Femur (tissue), 1 donor: Measurements from ENCODE around the gene RS1.

Experiments
- DNase-seq: peaks from one replicate; pipeline ENCODE4 v3.0.0-alpha.2; 2017

Gene RS1

DNA sequence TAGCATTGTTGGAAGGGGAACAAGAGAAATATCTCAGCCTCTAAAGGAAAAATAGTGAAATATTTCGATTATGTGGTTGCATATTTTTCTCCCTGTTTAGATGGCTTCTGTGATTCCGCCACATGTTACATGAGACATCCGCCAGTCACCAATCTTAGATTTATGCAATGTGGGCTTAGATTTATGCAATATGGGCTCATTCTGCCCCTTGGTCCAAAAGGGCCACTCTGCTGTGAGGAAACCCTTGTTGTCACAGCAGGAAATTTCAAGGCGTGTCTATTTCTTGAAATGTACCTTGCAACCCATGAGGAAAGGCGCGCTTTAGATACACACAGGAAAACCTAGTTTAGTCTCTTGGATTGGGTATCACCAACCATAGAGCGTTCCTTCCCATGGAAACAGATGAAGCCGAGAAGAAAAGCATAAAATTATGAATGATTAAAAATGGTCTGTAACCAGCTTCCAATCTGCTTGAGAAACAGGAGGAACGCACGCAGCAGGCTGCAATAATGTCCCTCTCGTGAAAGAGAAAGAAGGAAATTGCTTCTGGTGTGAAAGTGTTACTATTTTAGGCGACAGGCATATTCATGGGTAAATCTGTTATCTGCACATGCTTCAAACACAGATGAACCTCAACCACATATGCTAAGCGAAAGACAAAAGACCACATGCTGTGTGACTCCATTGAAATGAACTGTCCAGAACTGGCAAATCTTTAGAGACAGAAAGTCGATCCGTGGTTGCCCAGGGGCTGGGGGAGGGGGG is 3.7 kb downstream of the RS1 start:
- no peak for DNase-seq

- no peak for DNase-seq
Measured at GRCh38 chrX:18666614-18667013, 5.3 kb downstream of the RS1 start.

GRCh38 chrX:18664947-18665346 is 7.0 kb downstream of the RS1 start:
- no peak for DNase-seq

- no peak for DNase-seq
Measured at GRCh38 chrX:18661273-18661672, 10.6 kb downstream of the RS1 start.

GRCh38 chrX:18654875-18655836 is 16.8 kb downstream of the RS1 start:
- DNase-seq, result no peak

- no peak for DNase-seq
Measured at GRCh38 chrX:18652636-18653035, 19.3 kb downstream of the RS1 start.

DNA sequence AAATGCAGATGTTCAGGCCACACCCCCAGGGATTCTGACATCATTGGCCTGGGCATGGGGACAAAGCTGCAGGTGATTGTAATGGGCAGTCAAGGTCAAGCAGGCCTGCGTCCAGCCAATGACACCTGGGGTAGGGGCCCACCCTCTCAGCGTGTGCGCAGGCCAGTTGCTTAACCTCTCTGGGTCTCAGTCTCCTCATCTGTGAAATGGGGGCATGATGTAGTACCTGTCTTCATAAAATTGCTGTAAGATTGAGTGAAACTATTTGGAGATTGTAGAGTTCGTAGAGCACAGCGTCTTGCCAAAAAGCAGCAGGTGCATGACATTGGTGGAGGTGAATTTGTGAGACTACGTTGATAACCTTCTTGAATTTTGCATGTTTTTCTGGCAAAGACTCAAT is 21.2 kb downstream of the RS1 start:
- DNase-seq, result no peak

DNA sequence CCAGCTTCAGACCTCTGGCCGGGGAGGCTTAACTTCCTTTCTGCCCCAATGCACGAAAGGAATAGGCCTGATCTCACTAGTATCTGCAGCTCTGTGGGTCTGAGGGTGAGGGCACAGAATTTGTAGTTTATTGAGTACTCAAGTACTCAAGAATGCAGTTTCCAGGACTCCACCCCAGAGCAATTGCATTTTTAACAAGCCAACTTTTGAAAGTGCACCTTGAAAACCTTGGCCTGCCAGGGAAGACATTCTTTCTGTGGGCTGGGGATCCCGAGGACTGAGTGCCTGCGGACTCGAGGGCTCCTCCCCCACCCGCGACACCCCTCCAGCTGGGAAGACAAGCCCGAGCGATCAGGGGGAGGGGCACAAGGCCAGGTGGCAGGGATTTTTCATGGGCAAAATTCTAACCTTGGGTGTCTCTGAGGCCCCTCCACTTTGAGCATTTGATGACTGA is 22.4 kb downstream of the RS1 start:
- DNase-seq, result no peak

- DNase-seq, result no peak
Measured at GRCh38 chrX:18647621-18648020, 24.3 kb downstream of the RS1 start.

DNA sequence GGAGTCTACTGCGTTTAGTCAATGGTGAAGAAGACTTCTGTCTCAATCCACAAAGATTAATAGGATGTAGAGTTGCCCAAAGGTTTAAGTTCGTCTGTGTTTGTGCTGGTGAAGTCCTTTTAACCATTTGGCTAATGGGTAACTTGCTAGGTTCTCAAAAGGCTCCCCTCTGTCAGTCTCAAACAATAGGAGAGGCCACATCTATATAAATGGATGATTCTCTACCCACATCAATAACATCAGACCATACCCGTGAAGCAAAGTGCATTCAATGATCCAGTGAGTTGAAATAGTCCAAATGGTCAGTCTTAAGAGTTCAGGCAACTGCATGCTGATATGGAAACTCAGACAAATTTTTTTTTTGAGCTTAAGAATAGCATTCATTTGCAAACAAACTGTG is 28.1 kb downstream of the RS1 start:
- DNase-seq, result no peak

DNA sequence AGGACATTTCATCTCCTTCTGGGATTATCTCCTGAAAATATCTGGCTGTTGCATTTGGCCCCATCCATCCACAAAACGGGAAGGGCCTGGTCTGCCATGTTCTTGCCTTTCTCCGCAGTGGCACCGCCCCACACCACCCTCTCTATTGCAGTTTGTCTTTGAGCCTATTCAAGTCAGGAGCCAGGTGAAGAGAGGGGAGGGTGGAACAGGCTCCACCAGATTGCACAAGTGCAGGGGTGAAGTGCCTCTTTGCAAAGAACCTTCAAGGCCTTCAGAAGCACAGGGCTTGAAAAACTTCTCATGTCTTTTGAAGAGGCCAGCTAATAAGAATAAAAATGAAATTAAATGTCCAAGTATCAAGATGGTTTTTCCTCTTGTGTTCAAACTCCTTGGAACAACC is 28.7 kb downstream of the RS1 start:
- DNase-seq, result no peak

- DNase-seq, result no peak
Measured at GRCh38 chrX:18640686-18641085, 31.2 kb downstream of the RS1 start.

GRCh38 chrX:18639280-18639679 is 32.6 kb downstream of the RS1 start:
- DNase-seq, result no peak

DNA sequence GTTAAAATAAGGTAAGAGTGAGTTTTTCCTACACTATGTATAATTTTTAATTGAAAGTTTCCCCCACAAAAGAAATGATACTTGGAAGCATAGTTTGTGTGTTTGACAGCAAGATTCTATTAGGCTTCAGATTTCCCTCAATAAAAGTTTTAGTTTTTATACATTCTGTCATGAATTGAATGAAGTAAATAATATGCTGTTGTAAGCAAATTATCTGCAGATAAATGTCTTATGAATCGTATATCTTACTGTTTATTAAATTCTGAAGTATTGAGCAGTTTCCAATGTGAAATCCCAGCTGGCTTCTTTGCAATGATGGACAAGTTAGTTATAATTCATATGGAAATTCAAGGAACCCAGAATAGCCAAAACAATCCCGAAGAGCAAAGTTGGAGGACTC is 33.5 kb downstream of the RS1 start:
- no peak for DNase-seq

DNA sequence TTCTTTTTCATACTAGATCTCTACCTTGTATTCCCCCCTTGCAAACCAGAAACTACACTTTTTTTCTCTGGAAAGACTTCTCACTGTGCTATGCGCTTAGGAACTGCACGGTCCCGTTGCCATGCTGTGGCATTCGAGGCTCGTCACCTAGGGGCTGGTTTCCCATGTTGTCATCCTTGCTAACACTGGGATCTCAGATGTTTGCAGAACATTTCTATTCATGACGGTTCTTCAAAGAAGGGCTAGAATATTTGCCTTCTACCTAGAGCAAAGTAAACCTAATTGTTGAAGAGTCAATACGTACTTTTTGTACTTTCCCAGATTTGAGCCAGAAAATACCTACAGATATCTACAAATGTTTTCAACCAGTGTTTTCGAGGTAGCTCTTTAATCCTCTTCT is 41.0 kb downstream of the RS1 start:
- no peak for DNase-seq

GRCh38 chrX:18624599-18624998 is 47.3 kb downstream of the RS1 start:
- no peak for DNase-seq

GRCh38 chrX:18620349-18620748 is 51.6 kb downstream of the RS1 start:
- no peak for DNase-seq

DNA sequence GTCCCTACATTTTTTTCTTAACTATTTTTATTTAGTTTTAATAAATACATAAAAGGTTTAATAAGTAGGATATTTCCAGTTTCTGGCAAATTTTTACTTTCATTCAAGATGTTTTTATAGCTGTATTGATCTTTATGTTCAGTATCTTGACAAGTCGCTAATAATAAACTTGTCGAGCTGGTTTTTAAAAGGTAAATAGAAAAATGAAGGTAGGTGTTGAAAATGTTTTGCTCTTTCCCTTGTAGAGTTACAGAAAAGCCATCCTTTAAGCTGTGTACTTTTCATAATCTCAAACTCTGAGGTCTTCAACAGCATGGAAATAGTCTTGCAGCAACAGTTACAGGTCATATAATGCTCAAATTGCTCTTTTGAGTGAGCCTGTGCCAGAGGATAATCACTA is 52.6 kb downstream of the RS1 start:
- DNase-seq, result no peak

GRCh38 chrX:18617407-18617750 is 54.5 kb downstream of the RS1 start:
- no peak for DNase-seq

- DNase-seq, result no peak
Measured at GRCh38 chrX:18616688-18617406, 55.1 kb downstream of the RS1 start.

DNA sequence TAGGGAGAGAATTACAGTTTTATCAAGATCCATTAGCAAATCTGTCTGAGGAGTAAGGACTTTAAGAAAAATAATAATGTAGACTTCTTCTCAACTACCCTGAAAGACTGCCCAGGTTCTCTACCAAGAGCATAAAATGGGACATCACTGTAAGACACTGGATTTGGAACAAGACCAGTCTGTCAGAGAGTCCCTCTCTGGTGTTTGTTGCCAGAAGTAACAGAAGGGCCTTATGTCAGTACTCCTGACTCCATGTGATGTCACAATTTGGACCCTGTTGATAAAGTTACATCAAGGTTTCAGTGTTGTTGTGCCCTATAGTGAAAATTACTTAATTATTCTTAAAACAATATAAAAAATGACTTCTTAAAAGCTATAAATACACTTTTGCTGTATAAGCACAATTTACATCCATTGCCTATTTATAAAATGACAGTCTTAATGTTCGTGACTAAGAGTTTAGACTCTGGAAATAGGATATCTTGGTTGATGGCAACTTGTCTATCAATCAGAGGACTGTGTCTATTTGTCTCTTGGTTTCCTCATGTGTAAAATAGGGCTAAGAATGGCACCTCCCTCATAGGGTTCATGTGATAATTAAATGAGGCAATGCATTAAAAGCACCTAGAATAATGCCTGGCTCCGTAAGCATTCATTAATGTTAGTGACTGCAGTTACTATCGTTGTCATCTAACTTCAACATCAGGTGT is 57.8 kb downstream of the RS1 start:
- DNase-seq, result no peak

- no peak for DNase-seq
Measured at GRCh38 chrX:18607966-18608365, 63.9 kb downstream of the RS1 start.

- DNase-seq, result no peak
Measured at GRCh38 chrX:18598413-18598812, 73.5 kb downstream of the RS1 start.
